ENCODE data around the gene HEATR1. TPM values are rescaled to one million over a fixed set of nuclear protein-coding genes. Genes with fewer than 3 reads are reported as not detected.

The HEATR1 gene
- total and polyA plus RNA-seq, 3 donors from 2014 or later = 27.9 to 57.7 (median 51.7) TPM

DNA sequence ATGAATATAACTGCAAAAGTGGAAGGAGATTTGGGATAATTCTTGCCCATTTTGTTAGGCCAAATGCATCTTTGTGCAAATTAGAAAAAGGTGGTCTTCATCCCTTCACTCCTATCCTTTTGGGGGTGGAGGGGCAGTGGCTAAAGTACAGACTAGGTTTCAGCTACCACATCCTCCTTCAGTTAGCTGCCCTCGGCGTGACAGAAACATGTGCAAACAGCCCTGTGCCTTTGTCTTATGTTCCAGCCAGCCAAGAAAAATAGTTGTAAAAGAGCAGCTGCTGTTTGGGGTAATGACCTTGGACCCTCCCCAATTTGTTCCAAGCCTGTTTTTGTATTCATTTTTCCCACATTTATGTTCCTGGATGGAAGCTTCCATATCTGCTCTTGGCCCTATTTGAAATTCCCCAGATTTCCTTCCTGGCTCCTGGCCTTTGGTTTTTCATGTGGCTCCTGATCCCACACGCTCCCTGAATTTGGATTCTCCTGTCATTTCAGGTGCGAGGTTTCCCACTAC is 88.8 kb downstream of the HEATR1 start:
- peak; percentile 27 for DNase-seq
- WGBS, 2 donors = 30 to 44% methylated on average over 4 of the region's 4 CpGs

DNA sequence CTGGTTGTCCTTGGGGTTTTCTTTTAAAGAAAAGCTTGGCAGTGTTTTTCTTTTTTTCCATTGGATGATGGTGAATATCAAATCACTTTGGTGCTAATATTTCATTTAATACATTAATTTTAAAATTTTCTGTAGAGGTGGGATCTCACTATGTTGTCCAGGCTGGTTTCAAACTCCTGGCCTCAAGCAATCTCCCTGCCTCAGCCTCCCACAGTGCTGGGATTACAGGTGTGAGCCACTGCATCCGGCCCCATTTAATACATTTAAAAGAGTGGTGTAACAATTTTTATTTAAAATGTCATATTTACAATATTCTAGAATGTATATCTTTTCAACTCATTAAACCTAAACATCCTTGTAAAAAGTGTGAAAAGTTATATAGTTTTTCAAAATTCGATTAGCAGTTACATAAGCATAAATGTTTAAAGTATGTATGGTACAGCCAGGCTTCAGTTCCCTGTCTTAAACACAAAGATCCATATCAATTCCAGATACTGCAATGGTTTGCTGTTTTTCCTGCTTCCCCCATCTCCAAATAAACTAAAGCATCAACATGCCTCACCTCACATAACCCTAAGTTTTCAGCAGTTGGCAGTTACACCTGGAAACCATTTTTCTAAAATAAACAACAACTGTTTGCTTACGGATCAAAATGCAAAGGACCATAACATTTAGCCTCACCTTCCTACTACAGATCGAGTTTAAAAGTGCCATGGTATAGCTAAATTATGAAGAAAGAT is 89.4 kb downstream of the HEATR1 start:
- intact Hi-C loops (cut with DNase I; ENCODE audit: low total_unique reads) = no loop called here
- 80 to 86% methylated on average over 4 of the region's 4 CpGs for WGBS, 2 donors

More for the DNA sequence above, 88.8 kb downstream of the HEATR1 start:
- Histone ChIP-seq H3K9me3 (no peaks in the 10 kb centered on the region), H3K4me3 (no peak overlapping the region), H3K27ac (no peak overlapping the region), H3K4me1 (no peaks in the 10 kb centered on the region), H3K27me3 (no peaks in the 10 kb centered on the region), H3K36me3 (ENCODE audit: low read depth, missing control alignments) (no peaks in the 10 kb centered on the region)
- intact Hi-C loops (cut with DNase I; ENCODE audit: low total_unique reads) = no loop called here
- no peak for TF ChIP-seq POLR2A (IDR thresholded peaks at IDR 0.05)
- TF ChIP-seq, protein P1, sequence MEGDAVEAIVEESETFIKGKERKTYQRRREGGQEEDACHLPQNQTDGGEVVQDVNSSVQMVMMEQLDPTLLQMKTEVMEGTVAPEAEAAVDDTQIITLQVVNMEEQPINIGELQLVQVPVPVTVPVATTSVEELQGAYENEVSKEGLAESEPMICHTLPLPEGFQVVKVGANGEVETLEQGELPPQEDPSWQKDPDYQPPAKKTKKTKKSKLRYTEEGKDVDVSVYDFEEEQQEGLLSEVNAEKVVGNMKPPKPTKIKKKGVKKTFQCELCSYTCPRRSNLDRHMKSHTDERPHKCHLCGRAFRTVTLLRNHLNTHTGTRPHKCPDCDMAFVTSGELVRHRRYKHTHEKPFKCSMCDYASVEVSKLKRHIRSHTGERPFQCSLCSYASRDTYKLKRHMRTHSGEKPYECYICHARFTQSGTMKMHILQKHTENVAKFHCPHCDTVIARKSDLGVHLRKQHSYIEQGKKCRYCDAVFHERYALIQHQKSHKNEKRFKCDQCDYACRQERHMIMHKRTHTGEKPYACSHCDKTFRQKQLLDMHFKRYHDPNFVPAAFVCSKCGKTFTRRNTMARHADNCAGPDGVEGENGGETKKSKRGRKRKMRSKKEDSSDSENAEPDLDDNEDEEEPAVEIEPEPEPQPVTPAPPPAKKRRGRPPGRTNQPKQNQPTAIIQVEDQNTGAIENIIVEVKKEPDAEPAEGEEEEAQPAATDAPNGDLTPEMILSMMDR (IDR thresholded peaks at IDR 0.05) = no peak

DNA sequence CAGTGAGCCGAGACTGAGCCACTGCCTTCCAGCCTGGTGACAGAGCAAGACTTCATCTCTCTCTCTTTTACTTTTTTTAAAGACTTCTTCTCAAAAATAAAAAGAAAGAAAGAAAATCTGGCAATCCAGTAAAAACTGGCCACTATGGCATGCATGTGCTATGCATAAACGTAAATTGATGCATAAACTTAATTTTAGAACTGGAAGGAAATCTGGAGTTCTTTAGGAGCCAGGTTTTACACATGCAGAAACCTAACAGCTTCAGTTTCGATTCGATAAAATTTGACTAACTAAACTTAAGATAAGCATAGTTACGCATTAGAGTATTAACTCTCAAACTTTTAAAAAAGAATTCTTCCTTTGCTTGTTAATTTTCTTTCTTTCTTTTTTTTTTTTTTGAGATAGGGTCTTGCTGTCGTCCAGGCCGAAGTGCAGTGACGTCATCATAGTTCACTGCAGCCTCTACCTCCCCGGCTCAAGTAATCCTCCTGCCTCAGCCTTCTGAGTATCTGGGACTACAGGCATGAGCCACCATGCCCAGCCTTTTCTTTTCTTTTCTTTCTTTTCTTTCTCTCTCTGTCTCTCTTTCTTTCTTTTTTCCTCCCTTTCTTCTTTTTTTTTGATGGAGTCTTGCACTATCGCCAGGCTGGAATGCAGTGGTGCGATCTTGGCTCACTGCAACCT is 92.4 kb downstream of the HEATR1 start:
- intact Hi-C loops (cut with DNase I; ENCODE audit: low total_unique reads) = no loop called here
- no peak overlapping the region for H3K27ac ChIP-seq
- no peaks in the 10 kb centered on the region for H3K27me3 ChIP-seq
- H3K36me3 ChIP-seq (ENCODE audit: low read depth, missing control alignments) = no peaks in the 10 kb centered on the region
- no peak for DNase-seq
- no peak overlapping the region for H3K4me3 ChIP-seq
- H3K9me3 ChIP-seq = no peaks in the 10 kb centered on the region
- H3K4me1 ChIP-seq = peaks cover 5% of the 10 kb centered on the region
- WGBS, 2 donors = 86 to 94% methylated on average over 11 of the region's 11 CpGs
- TF ChIP-seq POLR2A (IDR thresholded peaks at IDR 0.05) = no peak

More for the DNA sequence above, 89.4 kb downstream of the HEATR1 start:
- no peaks in the 10 kb centered on the region for H3K9me3 ChIP-seq
- H3K27ac ChIP-seq = no peak overlapping the region
- no peaks in the 10 kb centered on the region for H3K36me3 ChIP-seq (ENCODE audit: low read depth, missing control alignments)
- no peak overlapping the region for H3K4me3 ChIP-seq
- no peak for DNase-seq
- TF ChIP-seq, protein P1 (IDR thresholded peaks at IDR 0.05) = no peak
- no peak for TF ChIP-seq POLR2A (IDR thresholded peaks at IDR 0.05)
- H3K27me3 ChIP-seq = no peaks in the 10 kb centered on the region
- H3K4me1 ChIP-seq = no peaks in the 10 kb centered on the region

DNA sequence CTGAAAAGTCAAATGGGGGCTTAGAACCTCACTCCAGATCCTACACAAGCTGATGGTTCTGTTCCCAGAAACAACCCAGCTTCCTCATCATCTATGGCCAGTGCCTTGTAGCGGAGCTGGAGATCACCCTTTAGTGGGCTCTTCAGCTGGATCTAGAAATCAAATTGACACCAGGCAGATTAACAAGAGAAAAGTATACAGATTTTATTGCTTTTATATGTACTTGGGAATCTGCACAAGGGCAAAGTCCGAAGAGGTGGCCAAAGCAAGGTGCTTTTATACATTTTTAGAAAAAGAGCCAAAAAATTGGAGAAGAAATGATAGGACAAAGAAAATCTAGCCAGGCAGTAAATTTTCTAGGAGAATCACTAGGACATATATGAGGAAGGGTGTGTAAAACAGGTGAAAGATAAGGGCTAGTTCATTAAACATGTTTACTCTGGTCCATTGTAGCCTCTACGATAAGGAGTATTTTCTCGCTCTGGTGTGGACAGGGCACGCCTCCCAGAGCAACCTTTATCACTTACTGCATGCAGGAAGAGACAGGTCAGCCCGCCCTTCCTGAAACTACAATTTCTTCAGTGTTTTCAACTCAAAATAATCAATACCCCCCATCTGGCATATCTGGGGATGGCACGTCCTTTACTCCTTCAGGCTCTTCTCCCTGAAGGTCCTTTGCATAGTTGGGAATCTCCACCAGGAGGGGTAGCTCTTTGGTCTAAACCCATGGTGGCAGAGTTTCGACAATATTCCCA is 94.5 kb downstream of the HEATR1 start:
- Histone ChIP-seq H3K27me3 (no peaks in the 10 kb centered on the region), H3K9me3 (no peaks in the 10 kb centered on the region), H3K4me3 (no peak overlapping the region), H3K36me3 (ENCODE audit: low read depth, missing control alignments) (no peaks in the 10 kb centered on the region), H3K27ac (peak overlapping the region in 1 of 2 donors; percentile 25), H3K4me1 (peaks cover 9% of the 10 kb centered on the region)
- whole genome bisulfite sequencing, 2 donors = 80 to 85% methylated on average over 8 of the region's 8 CpGs
- no peak for DNase-seq
- TF ChIP-seq, protein P1 (IDR thresholded peaks at IDR 0.05) = no peak
- TF ChIP-seq POLR2A (IDR thresholded peaks at IDR 0.05) = no peak
- intact Hi-C loops (cut with DNase I; ENCODE audit: low total_unique reads) = no loop called here

DNA sequence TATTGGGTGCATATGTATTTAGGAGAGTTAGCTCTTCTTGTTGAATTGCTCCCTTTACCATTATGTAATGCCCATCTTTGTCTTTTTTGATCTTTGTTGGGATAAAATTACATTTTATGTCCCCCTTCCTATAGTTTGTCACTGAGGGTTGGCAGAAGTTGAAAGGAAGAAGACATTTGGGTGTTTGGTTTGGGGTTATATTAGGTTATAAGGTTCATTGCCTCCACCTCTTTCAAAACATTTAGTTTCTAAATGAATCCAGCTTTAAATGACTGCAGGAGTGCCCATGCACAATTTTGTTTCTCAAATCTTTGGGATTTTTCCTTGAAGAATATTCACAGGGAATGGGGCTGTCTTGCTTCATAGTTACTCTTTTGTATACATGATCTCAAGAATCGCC is 95.1 kb downstream of the HEATR1 start:
- Histone ChIP-seq H3K27me3 (no peaks in the 10 kb centered on the region), H3K4me3 (no peak overlapping the region), H3K36me3 (ENCODE audit: low read depth, missing control alignments) (no peaks in the 10 kb centered on the region), H3K27ac (peak overlapping the region in 1 of 2 donors; percentile 25), H3K9me3 (no peaks in the 10 kb centered on the region), H3K4me1 (peaks cover 9% of the 10 kb centered on the region)
- TF ChIP-seq, protein P1 (IDR thresholded peaks at IDR 0.05) = no peak
- TF ChIP-seq POLR2A (IDR thresholded peaks at IDR 0.05) = no peak
- DNase-seq = no peak
- intact Hi-C loops (cut with DNase I; ENCODE audit: low total_unique reads) = no loop called here
- 79 to 92% methylated on average over 1 of the region's 1 CpG for WGBS, 2 donors

Measured in testis (tissue), 3 donors.